Measurements from ENCODE around the gene TCEAL5.
"Not testable (repeated sequence)": the region's sequence is repeated elsewhere in the genome, so short reads cannot be mapped to it uniquely, and the experiment has no call there.

TCEAL5 gene

GRCh38 chrX:103233263-103233662 is 43.3 kb downstream of the TCEAL5 start:
- FAIRE-seq: no peak

- not testable (repeated sequence) for FAIRE-seq
These were observed 50.6 kb downstream of the TCEAL5 start for GRCh38 chrX:103225918-103226317.
